T-helper 2 cell (primary cell): Measurements from ENCODE around the gene SPATA33.
A peak's percentile ranks its signal among the peaks of the same experiment; 100 is the strongest.

Source experiments
- DNase-seq, 5 experiments: peaks; one replicate each; pipeline versions ENCODE4 v3.0.0 to v3.0.0-alpha.2; 2012 to 2022

The SPATA33 gene

GRCh38 chr16:89711601-89712273 is 54.1 kb downstream of the SPATA33 start:
- DNase-seq: peak; percentile 45 to 72 (median 58)

GRCh38 chr16:89712274-89712781 is 54.7 kb downstream of the SPATA33 start:
- DNase-seq: no peak

- no peak for DNase-seq
These were observed 58.9 kb downstream of the SPATA33 start for GRCh38 chr16:89716493-89716892.

DNA sequence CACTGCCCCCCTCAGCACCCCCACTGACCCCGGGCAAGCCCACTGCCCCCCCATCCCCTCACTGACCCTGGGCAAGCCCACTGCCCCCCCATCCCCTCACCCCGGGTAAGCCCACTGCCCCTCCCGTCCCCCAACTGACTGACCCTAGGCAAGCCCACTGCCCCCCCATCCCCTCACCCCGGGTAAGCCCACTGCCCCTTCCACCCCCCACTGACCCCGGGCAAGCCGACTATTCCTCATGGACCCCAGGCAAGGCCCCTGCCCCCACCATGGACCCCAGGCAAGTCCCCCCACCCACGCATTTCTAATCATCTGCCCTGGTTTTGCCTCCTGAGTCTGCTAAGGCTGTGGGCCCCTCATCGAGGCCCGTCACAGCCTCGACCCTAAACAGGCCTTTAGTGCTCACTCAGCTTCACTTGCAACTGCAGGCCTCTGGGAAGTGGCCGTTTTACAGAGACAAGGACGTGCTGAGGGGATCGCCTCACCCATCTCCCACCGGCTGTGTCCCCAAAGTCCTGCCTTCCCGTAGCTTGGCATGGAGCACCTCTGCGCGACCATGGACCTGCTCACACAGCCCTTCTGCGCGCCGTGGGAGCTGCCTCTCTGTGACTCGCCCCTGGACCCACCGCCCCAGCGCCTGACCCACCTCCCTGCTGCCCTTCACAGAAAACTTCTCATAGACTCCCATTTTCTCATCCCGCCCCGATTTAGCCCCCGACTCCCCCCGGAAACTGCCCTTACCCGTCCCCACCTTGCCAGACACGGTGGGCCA is 59.5 kb downstream of the SPATA33 start:
- no peak for DNase-seq

DNA sequence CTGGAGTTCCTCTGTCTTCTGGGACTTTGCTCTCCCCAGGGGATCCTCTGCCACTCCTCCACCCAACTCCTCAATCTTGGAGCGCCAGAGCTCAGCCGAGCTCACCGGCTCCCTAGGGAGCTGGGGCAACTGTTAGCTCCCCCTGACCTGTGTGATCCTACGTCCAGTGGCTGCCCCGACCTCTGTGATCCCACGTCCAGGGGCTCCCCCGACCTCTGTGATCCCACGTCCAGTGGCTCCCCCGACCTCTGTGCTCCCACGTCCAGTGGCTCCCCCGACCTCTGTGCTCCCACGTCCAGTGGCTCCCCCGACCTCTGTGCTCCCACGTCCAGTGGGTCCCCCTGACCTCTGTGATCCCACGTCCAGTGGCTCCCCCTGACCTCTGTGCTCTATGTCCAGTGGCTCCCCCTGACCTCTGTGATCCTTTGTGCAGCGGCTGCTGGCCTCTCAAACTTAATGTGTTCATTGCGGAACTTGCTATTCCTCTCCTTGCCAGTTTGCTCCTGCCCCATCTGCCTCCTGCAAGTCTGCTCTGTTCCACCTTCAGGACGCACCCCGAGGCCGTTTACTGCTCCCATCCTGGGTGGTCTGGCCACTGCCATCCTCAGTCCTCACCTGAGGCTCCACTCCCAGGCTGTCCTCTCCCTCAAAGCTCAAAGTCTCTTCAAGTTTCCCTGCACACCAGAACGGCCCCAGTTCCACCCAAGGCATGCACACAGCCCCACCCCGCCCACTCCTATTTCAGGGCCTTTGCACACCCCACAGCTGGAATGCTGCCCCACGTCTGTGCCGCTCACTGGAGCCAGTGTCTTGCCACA is 60.3 kb downstream of the SPATA33 start:
- no peak for DNase-seq
